Esophagus squamous epithelium (tissue), 5 donors: ENCODE data around the gene ASTN1. TPM values are rescaled to one million over a fixed set of nuclear protein-coding genes. Genes with fewer than 3 reads are reported as not detected.

ENCODE experiments used
- DNase-seq: peaks from one replicate; lab custom pipeline; 2025; lab: John Stamatoyannopoulos, UW
- H3K27ac ChIP-seq, 4 donors: fragments of 200-600 bp; sonication (generic); one replicate each; pipeline ENCODE4 v1.5.1; 2016 to 2019; ENCODE audit warnings: mild to moderate bottlenecking in 1 of 4
- H3K27me3 ChIP-seq, 4 donors: fragments of 200-600 bp; sonication (generic); 1 replicate in 3 of 4; 2 replicates in 1 of 4; pipeline versions ENCODE4 v1.5.1 to v1.6.0; 2017 to 2021; ENCODE audit warnings: antibody characterized with exemption in 1 of 4
- H3K36me3 ChIP-seq, 3 donors: fragments of 200-600 bp; sonication (generic); one replicate each; pipeline ENCODE4 v1.5.1; 2016 to 2019
- H3K4me1 ChIP-seq, 3 donors: fragments of 200-600 bp; sonication (generic); one replicate each; pipeline ENCODE4 v1.5.1; 2017 to 2019
- H3K4me3 ChIP-seq, 4 donors: fragments of 200-600 bp; sonication (generic); 1 replicate in 3 of 4; 2 replicates in 1 of 4; pipeline ENCODE4 v1.5.1; 2016 to 2019; ENCODE audit warnings: mild to moderate bottlenecking in 2 of 4, moderate library complexity in 1 of 4
- H3K9me3 ChIP-seq, 3 donors: fragments of 200-600 bp; sonication (generic); one replicate each; pipeline ENCODE4 v1.5.1; 2016 to 2019
- POLR2A ChIP-seq, 4 donors: fragments of 450-650 bp; IDR thresholded peaks; one replicate each; pipeline ENCODE4 v1.6.1; 2017; ENCODE audit warnings: antibody characterized with exemption in 4 of 4, mild to moderate bottlenecking in 4 of 4, moderate library complexity in 3 of 4
- WGBS, 2 donors: methylation state at CpG; one replicate each; pipeline ENCODE4 v1.1.5; 2018; 5-methylcytosine and 5-hydroxymethylcytosine counted together
- intact Hi-C: fragments of 100-400 bp; cut with DNase I; formaldehyde crosslinking; loops from one replicate; pipeline ENCODE4 v1.15.0; 2022
- total RNA-seq, 4 donors: library from RNA; depleted of rRNA; stranded (reverse); fragments of >200 nt; gene quantifications; one replicate each; pipeline ENCODE4 v1.1.0, GENCODE V29; 2016
- TF ChIP-seq, protein P1 (sequence below), 6 experiments: fragments of 450-650 bp in 4 of 6; fragments of 200-600 bp in 2 of 6; sonication (generic) in 2 of 6; IDR thresholded peaks; one replicate each; pipeline ENCODE4 v1.5.1; 2016 to 2019; ENCODE audit warnings: antibody characterized with exemption in 6 of 6, mild to moderate bottlenecking in 4 of 6, moderate library complexity in 4 of 6
- donor health status: DM: yes; HTN: yes; CAD: no.

Gene ASTN1
- total RNA-seq, 4 donors from 2014 or later: under 0.01 TPM; not detected in 3

DNA sequence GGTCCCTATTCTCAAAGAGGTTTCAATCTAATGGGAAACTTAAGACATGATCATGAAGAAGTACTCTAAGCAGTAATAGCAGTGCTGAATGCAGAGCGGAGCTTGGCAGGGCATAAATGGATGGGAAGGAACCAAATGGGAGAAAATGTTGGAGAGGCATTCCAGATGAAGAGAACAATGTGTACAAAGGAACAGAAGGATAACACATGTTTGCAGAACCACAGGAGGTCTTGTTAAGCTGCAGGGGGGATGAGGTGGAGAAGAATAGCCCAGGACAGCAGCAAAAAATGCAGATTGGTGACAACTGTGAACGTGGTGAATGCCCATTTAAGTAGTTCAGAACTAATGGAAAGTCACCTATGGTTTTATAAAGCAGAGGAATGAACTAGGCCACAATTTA, 99.1 kb downstream of the ASTN1 start:
- no peak for TF ChIP-seq POLR2A (IDR thresholded peaks at IDR 0.05)
- TF ChIP-seq, protein P1, sequence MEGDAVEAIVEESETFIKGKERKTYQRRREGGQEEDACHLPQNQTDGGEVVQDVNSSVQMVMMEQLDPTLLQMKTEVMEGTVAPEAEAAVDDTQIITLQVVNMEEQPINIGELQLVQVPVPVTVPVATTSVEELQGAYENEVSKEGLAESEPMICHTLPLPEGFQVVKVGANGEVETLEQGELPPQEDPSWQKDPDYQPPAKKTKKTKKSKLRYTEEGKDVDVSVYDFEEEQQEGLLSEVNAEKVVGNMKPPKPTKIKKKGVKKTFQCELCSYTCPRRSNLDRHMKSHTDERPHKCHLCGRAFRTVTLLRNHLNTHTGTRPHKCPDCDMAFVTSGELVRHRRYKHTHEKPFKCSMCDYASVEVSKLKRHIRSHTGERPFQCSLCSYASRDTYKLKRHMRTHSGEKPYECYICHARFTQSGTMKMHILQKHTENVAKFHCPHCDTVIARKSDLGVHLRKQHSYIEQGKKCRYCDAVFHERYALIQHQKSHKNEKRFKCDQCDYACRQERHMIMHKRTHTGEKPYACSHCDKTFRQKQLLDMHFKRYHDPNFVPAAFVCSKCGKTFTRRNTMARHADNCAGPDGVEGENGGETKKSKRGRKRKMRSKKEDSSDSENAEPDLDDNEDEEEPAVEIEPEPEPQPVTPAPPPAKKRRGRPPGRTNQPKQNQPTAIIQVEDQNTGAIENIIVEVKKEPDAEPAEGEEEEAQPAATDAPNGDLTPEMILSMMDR (IDR thresholded peaks at IDR 0.05): no peak
- intact Hi-C loops: no loop called here
- WGBS, 2 donors: 44 to 52% methylated on average over 2 of the region's 2 CpGs
- H3K4me1 ChIP-seq: no peaks in the 10 kb centered on the region
- no peak overlapping the region for H3K27ac ChIP-seq
- no peaks in the 10 kb centered on the region for H3K9me3 ChIP-seq
- H3K36me3 ChIP-seq: no peaks in the 10 kb centered on the region
- no peaks in the 10 kb centered on the region for H3K27me3 ChIP-seq
- no peak overlapping the region for H3K4me3 ChIP-seq
- no peak for DNase-seq

DNA sequence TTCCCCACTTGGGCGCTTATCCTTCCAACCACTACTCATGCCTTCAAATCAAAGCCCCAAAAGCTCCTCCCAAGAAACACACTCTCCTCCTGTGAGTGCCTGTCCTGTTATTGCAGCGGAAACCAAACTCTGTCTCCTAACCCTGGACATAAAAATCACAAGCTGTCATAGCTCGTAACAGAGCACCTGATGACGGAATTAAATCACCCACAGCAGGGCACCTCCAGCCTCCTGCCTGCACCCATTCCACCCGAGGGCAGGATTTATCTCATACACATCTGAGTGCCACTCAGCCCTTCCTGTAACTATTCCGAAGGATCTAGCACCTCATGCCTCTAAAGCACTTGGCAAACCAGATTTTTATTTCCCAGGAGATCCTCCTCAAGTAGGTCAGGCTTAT, 100.9 kb downstream of the ASTN1 start:
- DNase-seq: no peak
- Histone ChIP-seq H3K4me1 (no peaks in the 10 kb centered on the region), H3K27me3 (no peaks in the 10 kb centered on the region), H3K4me3 (no peak overlapping the region), H3K36me3 (no peaks in the 10 kb centered on the region), H3K27ac (no peak overlapping the region), H3K9me3 (no peaks in the 10 kb centered on the region)
- TF ChIP-seq POLR2A (IDR thresholded peaks at IDR 0.05): no peak
- TF ChIP-seq, protein P1 (IDR thresholded peaks at IDR 0.05): no peak
- 69 to 76% methylated on average over 5 to 6 of the region's 6 CpGs for WGBS, 2 donors
- intact Hi-C loops: no loop called here

DNA sequence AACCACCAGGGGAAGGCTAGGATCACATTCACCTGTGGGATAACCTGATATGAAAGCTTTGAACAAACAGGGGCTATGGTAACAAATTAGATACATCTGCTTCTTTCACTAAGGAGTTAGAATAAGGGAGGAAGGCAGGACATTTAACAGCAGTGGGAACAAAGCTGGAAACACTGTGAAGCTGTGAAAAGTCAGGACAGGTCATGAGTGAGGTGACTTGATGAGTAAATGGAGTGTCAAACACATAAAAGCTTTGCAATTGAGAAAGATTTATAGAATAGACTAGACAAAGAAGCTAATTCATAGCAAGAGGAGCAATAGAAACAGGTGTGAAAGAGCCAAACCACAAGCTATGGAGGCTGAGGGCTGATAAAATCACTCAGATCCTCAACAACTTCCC, 110.0 kb downstream of the ASTN1 start:
- TF ChIP-seq, protein P1 (IDR thresholded peaks at IDR 0.05): no peak
- TF ChIP-seq POLR2A (IDR thresholded peaks at IDR 0.05): no peak
- no peak overlapping the region for H3K27ac ChIP-seq
- no peak for DNase-seq
- no peaks in the 10 kb centered on the region for H3K27me3 ChIP-seq
- H3K36me3 ChIP-seq: no peaks in the 10 kb centered on the region
- no peaks in the 10 kb centered on the region for H3K9me3 ChIP-seq
- H3K4me1 ChIP-seq: no peaks in the 10 kb centered on the region
- intact Hi-C loops: no loop called here
- H3K4me3 ChIP-seq: no peak overlapping the region

- no peak overlapping the region for H3K4me3 ChIP-seq
- no peak for DNase-seq
- no peak overlapping the region for H3K27ac ChIP-seq
- WGBS, 2 donors: 67 to 81% methylated on average over 3 of the region's 3 CpGs
- H3K9me3 ChIP-seq: no peaks in the 10 kb centered on the region
- TF ChIP-seq POLR2A (IDR thresholded peaks at IDR 0.05): no peak
- TF ChIP-seq, protein P1 (IDR thresholded peaks at IDR 0.05): no peak
- intact Hi-C loops: no loop called here
- no peaks in the 10 kb centered on the region for H3K4me1 ChIP-seq
- H3K36me3 ChIP-seq: no peaks in the 10 kb centered on the region
- no peaks in the 10 kb centered on the region for H3K27me3 ChIP-seq
Observed at GRCh38 chr1:177053648-177054047, 110.9 kb downstream of the ASTN1 start.

GRCh38 chr1:177048314-177049069, 116.0 kb downstream of the ASTN1 start:
- no peak for DNase-seq
- Histone ChIP-seq H3K9me3 (no peaks in the 10 kb centered on the region), H3K27me3 (no peaks in the 10 kb centered on the region), H3K27ac (no peak overlapping the region), H3K4me3 (no peak overlapping the region), H3K36me3 (no peaks in the 10 kb centered on the region), H3K4me1 (no peaks in the 10 kb centered on the region)
- TF ChIP-seq, protein P1 (IDR thresholded peaks at IDR 0.05): no peak
- no peak for TF ChIP-seq POLR2A (IDR thresholded peaks at IDR 0.05)
- intact Hi-C loops: no loop called here
- 38 to 43% methylated on average over 2 to 4 of the region's 4 CpGs for WGBS, 2 donors
